Pulmonary artery endothelial cell (primary cell): Measurements from ENCODE around the gene GTF3C6. TPM values are rescaled to one million over a fixed set of nuclear protein-coding genes. Genes with fewer than 3 reads are reported as not detected.
"Not testable (repeated sequence)": the region's sequence is repeated elsewhere in the genome, so short reads cannot be mapped to it uniquely, and the experiment has no call there.

Experiments
- DNase-seq: peaks from one replicate; pipeline ENCODE4 v3.0.0-alpha.2; 2011; ENCODE audit warnings: low read depth, low spot score
- total RNA-seq: library from RNA; depleted of rRNA; stranded (reverse); fragments of >200 nt; gene quantifications from 2 replicates; pipeline ENCODE4 v1.2.3, GENCODE V29; 2014

GTF3C6 gene
- total RNA-seq, 1 donor from 2014 or later = 51.4 TPM

- no peak for DNase-seq
Measured at GRCh38 chr6:110979565-110980101, 21.1 kb downstream of the GTF3C6 start.

GRCh38 chr6:110980227-110980626 is 21.7 kb downstream of the GTF3C6 start:
- DNase-seq = no peak

- no peak for DNase-seq
Measured at GRCh38 chr6:110980648-110981047, 22.1 kb downstream of the GTF3C6 start.

- no peak for DNase-seq
Measured at GRCh38 chr6:110981202-110981600, 22.7 kb downstream of the GTF3C6 start.

GRCh38 chr6:110990840-110991576 is 32.5 kb downstream of the GTF3C6 start:
- no peak for DNase-seq

GRCh38 chr6:110996691-110997090 is 38.2 kb downstream of the GTF3C6 start:
- no peak for DNase-seq

GRCh38 chr6:110999634-111000270 is 41.2 kb downstream of the GTF3C6 start:
- DNase-seq = no peak

- no peak for DNase-seq
Measured at GRCh38 chr6:111002350-111002749, 43.8 kb downstream of the GTF3C6 start.

GRCh38 chr6:111011360-111012142 is 53.0 kb downstream of the GTF3C6 start:
- no peak for DNase-seq

- no peak for DNase-seq
Measured at GRCh38 chr6:111012143-111012452, 53.6 kb downstream of the GTF3C6 start.

- not testable (repeated sequence) for DNase-seq
Measured at GRCh38 chr6:111012520-111012919, 54.0 kb downstream of the GTF3C6 start.

GRCh38 chr6:111013144-111013915 is 54.8 kb downstream of the GTF3C6 start:
- DNase-seq = no peak

GRCh38 chr6:111015389-111016124 is 57.1 kb downstream of the GTF3C6 start:
- no peak for DNase-seq

GRCh38 chr6:111017241-111017640 is 58.7 kb downstream of the GTF3C6 start:
- not testable (repeated sequence) for DNase-seq

Other genes starting within 250 kb of the GTF3C6 start
- 4.7 and 5.1 TPM in 2 replicates for gene CDK19, start 143.2 kb upstream of the GTF3C6 start, total RNA-seq
- 70.8 and 73.6 TPM in 2 replicates for gene AMD1, start 83.9 kb upstream of the GTF3C6 start, total RNA-seq
- gene RPF2, start 23.3 kb downstream of the GTF3C6 start, total RNA-seq = 13.5 and 22.8 TPM in 2 replicates
- not detected in 2 replicates for gene SLC16A10, start 128.8 kb downstream of the GTF3C6 start, total RNA-seq